H1 (cell line): ENCODE results near the gene IL17D. TPM values are rescaled to one million over a fixed set of nuclear protein-coding genes. Genes with fewer than 3 reads are reported as not detected.

Experiments
- BACH1 ChIP-seq: IDR thresholded peaks from 2 replicates; pipeline ENCODE4 v1.6.1; 2012; ENCODE audit warnings: low read length, improper control_type of control experiment
- CTBP2 ChIP-seq: IDR thresholded peaks from 2 replicates; pipeline ENCODE4 v1.7.0; 2011; ENCODE audit warnings: borderline replicate concordance, mild to moderate bottlenecking, moderate library complexity, mixed read lengths, low read length; ENCODE audit not compliant: insufficient read depth, insufficient read length
- NANOG ChIP-seq: IDR thresholded peaks from 2 replicates; pipeline ENCODE4 v1.6.1; 2011; ENCODE audit warnings: low read length, low read depth, mild to moderate bottlenecking, inconsistent platforms; ENCODE audit not compliant: insufficient read depth, poor library complexity, severe bottlenecking
- PHF8 ChIP-seq: fragments of 200-600 bp; sonication (generic); conservative IDR thresholded peaks from 2 replicates; pipeline ENCODE4 v1.7.1; 2012; ENCODE audit warnings: low read depth, mild to moderate bottlenecking, inconsistent platforms, low read length, moderate library complexity
- RNF2 ChIP-seq: fragments of 200-900, 300-1000 bp; sonication (generic); IDR thresholded peaks from 2 replicates; pipeline ENCODE4 v1.7.1; 2016; ENCODE audit warnings: borderline replicate concordance, low read depth, mild to moderate bottlenecking, antibody characterized with exemption, low read length; ENCODE audit not compliant: poor library complexity, severe bottlenecking; ENCODE audit errors: missing control alignments
- SIX5 ChIP-seq: IDR thresholded peaks from 2 replicates; pipeline ENCODE4 v1.6.1; 2011; ENCODE audit warnings: mild to moderate bottlenecking, low read depth, low read length
- SP2 ChIP-seq: IDR thresholded peaks from 2 replicates; pipeline ENCODE4 v1.6.1; 2012; ENCODE audit warnings: mild to moderate bottlenecking, low read length, inconsistent platforms
- TAF7 ChIP-seq: optimal IDR thresholded peaks from 2 replicates; pipeline ENCODE3; 2011; ENCODE audit warnings: low read depth, mild to moderate bottlenecking, inconsistent platforms, low read length, moderate library complexity, borderline replicate concordance
- TBP ChIP-seq: IDR thresholded peaks from 2 replicates; pipeline ENCODE4 v1.6.1; 2011; ENCODE audit warnings: low read depth, low read length, improper control_type of control experiment
- polyA plus RNA-seq, 7 experiments: library from polyadenylated mRNA; depleted of rRNA in 3 of 7; stranded (reverse) in 5 of 7; unstranded in 2 of 7; fragments of >200 nt in 5 of 7; fragments of 200-250 nt in 2 of 7; gene quantifications; 1 replicate in 5 of 7; 2 replicates in 1 of 7; 4 replicates in 1 of 7; pipeline versions ENCODE4 v1.2.1 to v1.2.3, GENCODE V29; 2011 to 2013; ENCODE audit warnings: missing spikeins in 2 of 7, mixed read lengths in 2 of 7
- total RNA-seq: library from RNA; stranded (reverse); fragmentation: NEBNext Ultra II Directional; extraction: Animal tissue kit (Norgen Biotek cat#: 25700); gene quantifications from 2 replicates; pipeline ENCODE4 v1.2.1, GENCODE V29; 2021
- TF ChIP-seq, protein P1 (sequence below): fragments of 300-600 bp; sonication (generic); IDR thresholded peaks from 2 replicates; pipeline ENCODE4 v1.7.1; 2012; ENCODE audit warnings: low read length, moderate library complexity, mild to moderate bottlenecking, inconsistent platforms; ENCODE audit not compliant: insufficient replicate concordance

The IL17D gene
- total and polyA plus RNA-seq, 2 of the 8 experiments (the other 6 are each of a cell fraction or from before 2014, with no cell fraction given) = 0.56 to 0.59 TPM

DNA sequence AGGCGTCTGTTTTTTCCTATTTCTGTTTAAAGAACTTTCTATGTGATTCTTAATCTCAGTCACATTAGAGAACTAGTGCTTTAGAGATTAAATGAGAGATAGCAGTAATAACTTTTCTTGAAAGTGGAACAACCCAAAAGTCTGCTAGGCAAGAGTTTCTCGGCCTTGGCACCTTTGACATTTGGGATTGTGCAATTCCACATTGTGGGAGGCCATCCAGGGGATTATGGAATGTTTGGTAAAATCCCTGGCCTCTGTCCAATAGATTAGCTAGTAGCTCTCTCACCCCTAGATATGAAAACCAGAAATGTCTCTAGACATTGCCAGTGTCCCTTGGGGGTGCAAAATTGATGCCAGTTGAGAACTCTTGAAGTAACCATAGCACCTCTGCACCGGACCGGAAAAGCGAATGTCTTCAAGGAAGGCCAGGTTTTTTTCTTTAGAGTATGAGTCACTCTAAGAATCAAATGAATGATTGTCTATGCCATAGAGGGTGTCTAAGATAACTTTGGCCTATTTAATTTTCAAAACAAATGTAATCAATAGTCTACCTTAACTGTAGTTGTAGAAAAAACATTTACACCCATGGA, 45.0 kb upstream of the IL17D start (continued):
- TF ChIP-seq, protein P1, sequence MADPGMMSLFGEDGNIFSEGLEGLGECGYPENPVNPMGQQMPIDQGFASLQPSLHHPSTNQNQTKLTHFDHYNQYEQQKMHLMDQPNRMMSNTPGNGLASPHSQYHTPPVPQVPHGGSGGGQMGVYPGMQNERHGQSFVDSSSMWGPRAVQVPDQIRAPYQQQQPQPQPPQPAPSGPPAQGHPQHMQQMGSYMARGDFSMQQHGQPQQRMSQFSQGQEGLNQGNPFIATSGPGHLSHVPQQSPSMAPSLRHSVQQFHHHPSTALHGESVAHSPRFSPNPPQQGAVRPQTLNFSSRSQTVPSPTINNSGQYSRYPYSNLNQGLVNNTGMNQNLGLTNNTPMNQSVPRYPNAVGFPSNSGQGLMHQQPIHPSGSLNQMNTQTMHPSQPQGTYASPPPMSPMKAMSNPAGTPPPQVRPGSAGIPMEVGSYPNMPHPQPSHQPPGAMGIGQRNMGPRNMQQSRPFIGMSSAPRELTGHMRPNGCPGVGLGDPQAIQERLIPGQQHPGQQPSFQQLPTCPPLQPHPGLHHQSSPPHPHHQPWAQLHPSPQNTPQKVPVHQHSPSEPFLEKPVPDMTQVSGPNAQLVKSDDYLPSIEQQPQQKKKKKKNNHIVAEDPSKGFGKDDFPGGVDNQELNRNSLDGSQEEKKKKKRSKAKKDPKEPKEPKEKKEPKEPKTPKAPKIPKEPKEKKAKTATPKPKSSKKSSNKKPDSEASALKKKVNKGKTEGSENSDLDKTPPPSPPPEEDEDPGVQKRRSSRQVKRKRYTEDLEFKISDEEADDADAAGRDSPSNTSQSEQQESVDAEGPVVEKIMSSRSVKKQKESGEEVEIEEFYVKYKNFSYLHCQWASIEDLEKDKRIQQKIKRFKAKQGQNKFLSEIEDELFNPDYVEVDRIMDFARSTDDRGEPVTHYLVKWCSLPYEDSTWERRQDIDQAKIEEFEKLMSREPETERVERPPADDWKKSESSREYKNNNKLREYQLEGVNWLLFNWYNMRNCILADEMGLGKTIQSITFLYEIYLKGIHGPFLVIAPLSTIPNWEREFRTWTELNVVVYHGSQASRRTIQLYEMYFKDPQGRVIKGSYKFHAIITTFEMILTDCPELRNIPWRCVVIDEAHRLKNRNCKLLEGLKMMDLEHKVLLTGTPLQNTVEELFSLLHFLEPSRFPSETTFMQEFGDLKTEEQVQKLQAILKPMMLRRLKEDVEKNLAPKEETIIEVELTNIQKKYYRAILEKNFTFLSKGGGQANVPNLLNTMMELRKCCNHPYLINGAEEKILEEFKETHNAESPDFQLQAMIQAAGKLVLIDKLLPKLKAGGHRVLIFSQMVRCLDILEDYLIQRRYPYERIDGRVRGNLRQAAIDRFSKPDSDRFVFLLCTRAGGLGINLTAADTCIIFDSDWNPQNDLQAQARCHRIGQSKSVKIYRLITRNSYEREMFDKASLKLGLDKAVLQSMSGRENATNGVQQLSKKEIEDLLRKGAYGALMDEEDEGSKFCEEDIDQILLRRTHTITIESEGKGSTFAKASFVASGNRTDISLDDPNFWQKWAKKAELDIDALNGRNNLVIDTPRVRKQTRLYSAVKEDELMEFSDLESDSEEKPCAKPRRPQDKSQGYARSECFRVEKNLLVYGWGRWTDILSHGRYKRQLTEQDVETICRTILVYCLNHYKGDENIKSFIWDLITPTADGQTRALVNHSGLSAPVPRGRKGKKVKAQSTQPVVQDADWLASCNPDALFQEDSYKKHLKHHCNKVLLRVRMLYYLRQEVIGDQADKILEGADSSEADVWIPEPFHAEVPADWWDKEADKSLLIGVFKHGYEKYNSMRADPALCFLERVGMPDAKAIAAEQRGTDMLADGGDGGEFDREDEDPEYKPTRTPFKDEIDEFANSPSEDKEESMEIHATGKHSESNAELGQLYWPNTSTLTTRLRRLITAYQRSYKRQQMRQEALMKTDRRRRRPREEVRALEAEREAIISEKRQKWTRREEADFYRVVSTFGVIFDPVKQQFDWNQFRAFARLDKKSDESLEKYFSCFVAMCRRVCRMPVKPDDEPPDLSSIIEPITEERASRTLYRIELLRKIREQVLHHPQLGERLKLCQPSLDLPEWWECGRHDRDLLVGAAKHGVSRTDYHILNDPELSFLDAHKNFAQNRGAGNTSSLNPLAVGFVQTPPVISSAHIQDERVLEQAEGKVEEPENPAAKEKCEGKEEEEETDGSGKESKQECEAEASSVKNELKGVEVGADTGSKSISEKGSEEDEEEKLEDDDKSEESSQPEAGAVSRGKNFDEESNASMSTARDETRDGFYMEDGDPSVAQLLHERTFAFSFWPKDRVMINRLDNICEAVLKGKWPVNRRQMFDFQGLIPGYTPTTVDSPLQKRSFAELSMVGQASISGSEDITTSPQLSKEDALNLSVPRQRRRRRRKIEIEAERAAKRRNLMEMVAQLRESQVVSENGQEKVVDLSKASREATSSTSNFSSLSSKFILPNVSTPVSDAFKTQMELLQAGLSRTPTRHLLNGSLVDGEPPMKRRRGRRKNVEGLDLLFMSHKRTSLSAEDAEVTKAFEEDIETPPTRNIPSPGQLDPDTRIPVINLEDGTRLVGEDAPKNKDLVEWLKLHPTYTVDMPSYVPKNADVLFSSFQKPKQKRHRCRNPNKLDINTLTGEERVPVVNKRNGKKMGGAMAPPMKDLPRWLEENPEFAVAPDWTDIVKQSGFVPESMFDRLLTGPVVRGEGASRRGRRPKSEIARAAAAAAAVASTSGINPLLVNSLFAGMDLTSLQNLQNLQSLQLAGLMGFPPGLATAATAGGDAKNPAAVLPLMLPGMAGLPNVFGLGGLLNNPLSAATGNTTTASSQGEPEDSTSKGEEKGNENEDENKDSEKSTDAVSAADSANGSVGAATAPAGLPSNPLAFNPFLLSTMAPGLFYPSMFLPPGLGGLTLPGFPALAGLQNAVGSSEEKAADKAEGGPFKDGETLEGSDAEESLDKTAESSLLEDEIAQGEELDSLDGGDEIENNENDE = no peak
- TF ChIP-seq SP2 = no peak
- no peak for TF ChIP-seq BACH1
- TF ChIP-seq RNF2 = no peak
- TF ChIP-seq CTBP2 = no peak
- TF ChIP-seq SIX5 = no peak
- TF ChIP-seq PHF8 = no peak
- no peak for TF ChIP-seq TBP
- no peak for TF ChIP-seq NANOG
- no peak for TF ChIP-seq TAF7
